Fibroblast of lung (primary cell): ENCODE results near the gene CSE1L. TPM values are rescaled to one million over a fixed set of nuclear protein-coding genes. Genes with fewer than 3 reads are reported as not detected.

Experiments used
- DNase-seq, 2 donors: peaks; one replicate each; pipeline versions ENCODE4 v3.0.0 to v3.0.0-alpha.2; 2010; ENCODE audit warnings: low read depth in 2 of 2
- H2AFZ ChIP-seq: 2 replicates; pipeline ENCODE4 v1.5.1; 2012; ENCODE audit warnings: low read length, control low read depth, inconsistent platforms
- H3K27ac ChIP-seq: 2 replicates; pipeline ENCODE4 v1.5.1; 2011; ENCODE audit warnings: low read length, control low read depth; ENCODE audit not compliant: insufficient read depth
- H3K27me3 ChIP-seq: 2 replicates; pipeline ENCODE4 v1.5.1; 2011; ENCODE audit warnings: mild to moderate bottlenecking, low read length; ENCODE audit not compliant: control insufficient read depth, insufficient read depth
- H3K36me3 ChIP-seq: 2 replicates; pipeline ENCODE4 v1.5.1; 2011; ENCODE audit warnings: low read length; ENCODE audit not compliant: control insufficient read depth, insufficient read depth
- H3K4me1 ChIP-seq: 2 replicates; pipeline ENCODE4 v1.5.1; 2011; ENCODE audit warnings: low read length; ENCODE audit not compliant: control insufficient read depth, insufficient read depth; ENCODE audit errors: extremely low read depth
- H3K4me2 ChIP-seq: 2 replicates; pipeline ENCODE4 v1.5.1; 2011; ENCODE audit warnings: low read length, control low read depth; ENCODE audit not compliant: insufficient read depth; ENCODE audit errors: extremely low read depth
- H3K4me3 ChIP-seq, 4 experiments: fragments of 200-600 bp in 1 of 4; sonication (generic) in 1 of 4; replicated peaks in 1 of 4; 2 replicates each; pipeline ENCODE4 v1.5.1; 2011 to 2016; ENCODE audit warnings: low read length in 4 of 4, low read depth in 3 of 4, mild to moderate bottlenecking in 3 of 4, control low read depth in 2 of 4, inconsistent platforms in 1 of 4, mixed read lengths in 1 of 4; ENCODE audit not compliant: insufficient read depth in 1 of 4; ENCODE audit errors: control extremely low read depth in 1 of 4
- H3K79me2 ChIP-seq: 2 replicates; pipeline ENCODE4 v1.5.1; 2012; ENCODE audit warnings: mild to moderate bottlenecking, low read length, inconsistent platforms; ENCODE audit not compliant: control insufficient read depth, insufficient read depth
- H3K9ac ChIP-seq: 2 replicates; pipeline ENCODE4 v1.5.1; 2011; ENCODE audit warnings: mild to moderate bottlenecking, low read length, control low read depth; ENCODE audit not compliant: insufficient read depth
- H3K9me3 ChIP-seq: 2 replicates; pipeline ENCODE4 v1.5.1; 2012; ENCODE audit warnings: low read depth, low read length; ENCODE audit not compliant: control insufficient read depth, insufficient read depth
- H4K20me1 ChIP-seq: 2 replicates; pipeline ENCODE4 v1.5.1; 2011; ENCODE audit warnings: low read length; ENCODE audit not compliant: control insufficient read depth, insufficient read depth; ENCODE audit errors: extremely low read depth
- EZH2 ChIP-seq: IDR thresholded peaks from 2 replicates; pipeline ENCODE4 v1.5.1; 2012; ENCODE audit warnings: low read length, control low read depth, mild to moderate bottlenecking; ENCODE audit errors: missing control alignments
- polyA plus RNA-seq, 2 donors: library from polyadenylated mRNA; depleted of rRNA in 1 of 2; stranded (reverse) in 1 of 2; unstranded in 1 of 2; fragments of >200 nt; gene quantifications; 2 replicates each; pipeline ENCODE4 v1.2.1, GENCODE V29; 2011 to 2012; ENCODE audit warnings: missing spikeins in 1 of 2
- total RNA-seq: library from RNA; depleted of rRNA; stranded (reverse); fragments of >200 nt; gene quantifications from 2 replicates; pipeline ENCODE4 v1.2.1, GENCODE V29; 2014
- TF ChIP-seq, protein P1 (sequence below), 2 donors: IDR thresholded peaks in 1 of 2; conservative IDR thresholded peaks in 1 of 2; 1 replicate in 1 of 2; 2 replicates in 1 of 2; pipeline ENCODE4 v1.5.1; 2011 to 2012; ENCODE audit warnings: low read length in 2 of 2, control low read depth in 1 of 2, inconsistent platforms in 1 of 2, low read depth in 1 of 2, mild to moderate bottlenecking in 1 of 2

Gene CSE1L
- total and polyA plus RNA-seq, 2 donors (not counting 1 experiment from before 2014, with no cell fraction given): 44.8 to 52.5 TPM

DNA sequence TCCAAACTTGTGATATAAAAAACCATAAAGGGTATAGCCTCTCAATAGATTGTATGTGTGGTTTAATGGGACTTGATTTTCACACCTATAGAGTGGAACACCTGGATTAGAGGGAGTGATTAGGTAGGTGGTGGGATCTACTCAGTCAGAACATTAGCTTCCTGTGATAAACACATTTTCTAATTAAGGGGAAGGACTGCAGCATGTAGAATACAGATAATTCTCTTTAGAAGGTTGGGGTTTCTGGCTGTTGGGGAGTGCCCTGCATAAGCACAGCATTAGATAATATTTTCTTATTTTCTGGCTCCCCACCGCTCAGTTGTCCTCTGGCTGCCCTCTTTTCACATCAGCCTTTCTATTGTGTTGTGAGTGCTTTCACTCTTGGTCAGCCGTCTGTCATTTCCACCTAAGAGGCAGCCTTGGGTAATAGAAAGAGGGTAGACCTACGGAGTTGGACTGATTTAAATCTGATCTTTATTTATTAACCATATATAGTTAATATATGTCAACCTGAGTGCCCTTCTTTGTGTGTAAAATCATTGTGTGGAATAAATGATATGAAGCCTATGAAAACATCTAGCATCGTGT, 8.0 kb downstream of the CSE1L start:
- H3K27ac ChIP-seq: no peak overlapping the region
- H3K4me2 ChIP-seq: no peak overlapping the region
- H3K9me3 ChIP-seq: no peaks in the 10 kb centered on the region
- H2AFZ ChIP-seq: no peak overlapping the region
- TF ChIP-seq EZH2: no peak
- TF ChIP-seq, protein P1, sequence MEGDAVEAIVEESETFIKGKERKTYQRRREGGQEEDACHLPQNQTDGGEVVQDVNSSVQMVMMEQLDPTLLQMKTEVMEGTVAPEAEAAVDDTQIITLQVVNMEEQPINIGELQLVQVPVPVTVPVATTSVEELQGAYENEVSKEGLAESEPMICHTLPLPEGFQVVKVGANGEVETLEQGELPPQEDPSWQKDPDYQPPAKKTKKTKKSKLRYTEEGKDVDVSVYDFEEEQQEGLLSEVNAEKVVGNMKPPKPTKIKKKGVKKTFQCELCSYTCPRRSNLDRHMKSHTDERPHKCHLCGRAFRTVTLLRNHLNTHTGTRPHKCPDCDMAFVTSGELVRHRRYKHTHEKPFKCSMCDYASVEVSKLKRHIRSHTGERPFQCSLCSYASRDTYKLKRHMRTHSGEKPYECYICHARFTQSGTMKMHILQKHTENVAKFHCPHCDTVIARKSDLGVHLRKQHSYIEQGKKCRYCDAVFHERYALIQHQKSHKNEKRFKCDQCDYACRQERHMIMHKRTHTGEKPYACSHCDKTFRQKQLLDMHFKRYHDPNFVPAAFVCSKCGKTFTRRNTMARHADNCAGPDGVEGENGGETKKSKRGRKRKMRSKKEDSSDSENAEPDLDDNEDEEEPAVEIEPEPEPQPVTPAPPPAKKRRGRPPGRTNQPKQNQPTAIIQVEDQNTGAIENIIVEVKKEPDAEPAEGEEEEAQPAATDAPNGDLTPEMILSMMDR (conservative IDR thresholded peaks at IDR 0.05 in 1 of 2, IDR thresholded peaks at IDR 0.05 in 1 of 2; ENCODE audit: low read depth in 1 of 2, low read length in 2 of 2): no peak
- peak in 1 of 2 donors; percentile 7 for DNase-seq
- no peaks in the 10 kb centered on the region for H3K27me3 ChIP-seq
- no peak overlapping the region for H3K9ac ChIP-seq
- H3K36me3 ChIP-seq: no peaks in the 10 kb centered on the region
- no peak overlapping the region for H3K4me3 ChIP-seq
- peaks cover 93% of the 10 kb centered on the region for H3K79me2 ChIP-seq
- no peaks in the 10 kb centered on the region for H3K4me1 ChIP-seq
- H4K20me1 ChIP-seq: no peaks in the 10 kb centered on the region

DNA sequence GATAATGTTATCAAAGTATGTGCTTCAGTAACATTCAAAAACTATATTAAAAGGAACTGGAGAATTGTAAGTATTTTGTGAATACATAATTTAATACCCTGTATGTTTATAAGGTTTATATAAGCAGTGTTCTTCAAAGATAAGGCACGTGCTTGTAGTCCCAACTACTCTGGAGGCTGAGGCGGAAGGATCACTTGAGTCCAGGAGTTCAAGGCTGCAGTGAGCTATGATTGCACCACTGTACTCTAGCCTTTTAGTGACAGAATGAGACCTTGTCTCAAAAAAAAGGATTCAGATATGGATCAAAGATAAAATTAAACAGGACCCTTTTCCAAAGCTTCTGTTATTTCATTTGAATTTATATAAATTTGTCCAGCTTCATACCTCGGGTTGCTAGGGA, 17.2 kb downstream of the CSE1L start:
- Histone ChIP-seq H4K20me1 (no peaks in the 10 kb centered on the region), H3K9me3 (no peaks in the 10 kb centered on the region), H3K27me3 (no peaks in the 10 kb centered on the region), H3K36me3 (peaks cover 2% of the 10 kb centered on the region), H3K4me2 (no peak overlapping the region), H2AFZ (no peak overlapping the region), H3K79me2 (peaks cover 17% of the 10 kb centered on the region), H3K4me1 (no peaks in the 10 kb centered on the region), H3K27ac (no peak overlapping the region), H3K9ac (no peak overlapping the region), H3K4me3 (no peak overlapping the region)
- DNase-seq: no peak
- no peak for TF ChIP-seq EZH2
- TF ChIP-seq, protein P1 (conservative IDR thresholded peaks at IDR 0.05 in 1 of 2, IDR thresholded peaks at IDR 0.05 in 1 of 2; ENCODE audit: low read depth in 1 of 2, low read length in 2 of 2): no peak

DNA sequence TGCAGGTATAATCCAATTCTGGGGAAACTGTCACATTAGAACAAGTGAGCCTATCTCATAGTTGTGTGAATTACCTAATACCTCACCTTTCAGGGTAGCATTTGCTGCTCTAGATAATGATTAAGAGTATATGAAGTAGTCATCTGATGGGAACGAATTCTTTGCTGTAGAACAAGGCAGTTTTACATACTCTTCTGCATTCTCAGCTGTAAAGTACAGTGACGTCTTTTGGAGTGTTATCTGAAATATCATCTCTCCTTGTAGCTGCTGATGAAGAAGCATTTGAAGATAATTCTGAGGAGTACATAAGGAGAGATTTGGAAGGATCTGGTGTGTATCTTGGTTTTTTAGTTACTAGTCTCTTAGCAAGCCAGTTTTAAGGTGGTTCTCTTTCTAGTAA, 28.4 kb downstream of the CSE1L start:
- H4K20me1 ChIP-seq: no peaks in the 10 kb centered on the region
- no peaks in the 10 kb centered on the region for H3K4me1 ChIP-seq
- DNase-seq: no peak
- TF ChIP-seq EZH2: no peak
- TF ChIP-seq, protein P1 (conservative IDR thresholded peaks at IDR 0.05 in 1 of 2, IDR thresholded peaks at IDR 0.05 in 1 of 2; ENCODE audit: low read depth in 1 of 2, low read length in 2 of 2): no peak
- peaks cover 4% of the 10 kb centered on the region for H3K36me3 ChIP-seq
- H3K9me3 ChIP-seq: no peaks in the 10 kb centered on the region
- no peaks in the 10 kb centered on the region for H3K27me3 ChIP-seq
- H3K79me2 ChIP-seq: no peaks in the 10 kb centered on the region
- no peak overlapping the region for H3K9ac ChIP-seq
- no peak overlapping the region for H3K4me3 ChIP-seq
- H2AFZ ChIP-seq: no peak overlapping the region
- H3K27ac ChIP-seq: no peak overlapping the region
- H3K4me2 ChIP-seq: no peak overlapping the region
